GM23248 (cell line): ENCODE results near the gene AKAP17A. TPM values are rescaled to one million over a fixed set of nuclear protein-coding genes. Genes with fewer than 3 reads are reported as not detected.
"Not testable (repeated sequence)": the region's sequence is repeated elsewhere in the genome, so short reads cannot be mapped to it uniquely, and the experiment has no call there.

Experiments
- DNase-seq: peaks from one replicate; pipeline ENCODE4 v3.0.0-alpha.2; 2015
- H2AFZ ChIP-seq: fragments of 200-600 bp; sonication (generic); 2 replicates; pipeline ENCODE4 v1.6.1; 2016; ENCODE audit warnings: antibody characterized with exemption
- H3F3A ChIP-seq: fragments of 200-600 bp; sonication (generic); 2 replicates; pipeline ENCODE4 v1.6.1; 2016; ENCODE audit warnings: mild to moderate bottlenecking, antibody characterized with exemption, mixed run types; ENCODE audit not compliant: insufficient read depth
- H3K27ac ChIP-seq: fragments of 200-600 bp; sonication (generic); 2 replicates; pipeline ENCODE4 v1.5.1; 2016; ENCODE audit warnings: mild to moderate bottlenecking
- H3K27me3 ChIP-seq: fragments of 200-600 bp; sonication (generic); replicated peaks from 2 replicates; pipeline ENCODE4 v1.6.1; 2016; ENCODE audit warnings: mild to moderate bottlenecking; ENCODE audit not compliant: insufficient read depth
- H3K36me3 ChIP-seq: fragments of 200-600 bp; sonication (generic); 2 replicates; pipeline ENCODE4 v1.6.1; 2016; ENCODE audit warnings: low read depth, mild to moderate bottlenecking
- H3K4me1 ChIP-seq: fragments of 200-600 bp; sonication (generic); 2 replicates; pipeline ENCODE4 v1.6.1; 2016; ENCODE audit warnings: mild to moderate bottlenecking; ENCODE audit not compliant: insufficient read depth
- H3K4me2 ChIP-seq: fragments of 200-600 bp; sonication (generic); one replicate; pipeline ENCODE4 v1.6.1; 2016; ENCODE audit warnings: mild to moderate bottlenecking; ENCODE audit not compliant: unreplicated experiment
- H3K4me3 ChIP-seq: fragments of 200-600 bp; sonication (generic); 2 replicates; pipeline ENCODE4 v1.5.1; 2016; ENCODE audit warnings: mild to moderate bottlenecking
- H3K79me2 ChIP-seq: fragments of 200-600 bp; sonication (generic); 2 replicates; pipeline ENCODE4 v1.6.1; 2016; ENCODE audit warnings: mild to moderate bottlenecking; ENCODE audit not compliant: insufficient read depth
- H3K9ac ChIP-seq: fragments of 200-600 bp; sonication (generic); 2 replicates; pipeline ENCODE4 v1.6.1; 2016; ENCODE audit warnings: mild to moderate bottlenecking
- H3K9me2 ChIP-seq: fragments of 200-600 bp; sonication (generic); 2 replicates; pipeline ENCODE4 v1.6.1; 2016; ENCODE audit warnings: mixed run types, mild to moderate bottlenecking, moderate library complexity; ENCODE audit not compliant: insufficient read depth
- H3K9me3 ChIP-seq: fragments of 200-600 bp; sonication (generic); one replicate; pipeline ENCODE4 v1.6.1; 2017; ENCODE audit warnings: low read depth
- H4K20me1 ChIP-seq: fragments of 200-600 bp; sonication (generic); 2 replicates; pipeline ENCODE4 v1.6.0; 2016; ENCODE audit not compliant: insufficient read depth
- EZH2 ChIP-seq: fragments of 200-600 bp; sonication (generic); IDR thresholded peaks from 2 replicates; pipeline ENCODE4 v1.6.1; 2018; ENCODE audit warnings: antibody characterized with exemption, mild to moderate bottlenecking; ENCODE audit not compliant: insufficient read depth, poor library complexity, severe bottlenecking
- EZH2phosphoT487 ChIP-seq: fragments of 200-600 bp; sonication (generic); IDR thresholded peaks from 2 replicates; pipeline ENCODE4 v1.6.1; 2018; ENCODE audit warnings: antibody characterized with exemption, moderate library complexity, mild to moderate bottlenecking, low read depth; ENCODE audit not compliant: insufficient read depth
- WGBS, 2 experiments: methylation state at CpG; one replicate each; pipeline ENCODE4 v1.1.6; 2015 to 2017; ENCODE audit warnings: low lambda C conversion rate in 2 of 2, low coverage in 1 of 2; ENCODE audit errors: missing lambda C conversion rate in 2 of 2; 5-methylcytosine and 5-hydroxymethylcytosine counted together
- in situ Hi-C: fragments of 300-500 bp; cut with MboI; formaldehyde crosslinking; loops from 2 replicates; pipeline ENCODE4 v1.15.0; 2020
- polyA plus RNA-seq: library from polyadenylated mRNA; unstranded; fragments of >200 nt; fragmentation: Nextera tagmentation; extraction: Ambion mirVana; gene quantifications from 2 replicates; pipeline ENCODE4 v1.2.1, GENCODE V29; 2016
- total RNA-seq: library from RNA; depleted of rRNA; stranded (reverse); fragments of >200 nt; shearing (Covaris generic); gene quantifications from 2 replicates; pipeline ENCODE4 v1.2.3, GENCODE V29; 2014

The AKAP17A gene
- total and polyA plus RNA-seq, 2 experiments from 2014 or later = 11.6 to 23.3 TPM

- no peak overlapping the region for H3K27ac ChIP-seq
- H3K4me1 ChIP-seq = no peaks in the 10 kb centered on the region
- 53 to 64% methylated on average over 13 of the region's 13 CpGs for WGBS, 2 experiments
- in situ Hi-C loops = no loop called here
- no peaks in the 10 kb centered on the region for H3K9me3 ChIP-seq
- H3F3A ChIP-seq = no peaks in the 10 kb centered on the region
- H3K4me2 ChIP-seq = no peak overlapping the region
- no peak for DNase-seq
- no peaks in the 10 kb centered on the region for H3K27me3 ChIP-seq
- H3K9me2 ChIP-seq = no peaks in the 10 kb centered on the region
- no peaks in the 10 kb centered on the region for H4K20me1 ChIP-seq
- no peak overlapping the region for H3K9ac ChIP-seq
- no peak overlapping the region for H3K4me3 ChIP-seq
- no peaks in the 10 kb centered on the region for H3K36me3 ChIP-seq
- H2AFZ ChIP-seq = no peak overlapping the region
- TF ChIP-seq EZH2 (no peak), EZH2phosphoT487 (no peak)
- H3K79me2 ChIP-seq = no peaks in the 10 kb centered on the region
These were observed 32.5 kb upstream of the AKAP17A start for GRCh38 chrX:1558761-1559468.

GRCh38 chrX:1561164-1561563 is 30.2 kb upstream of the AKAP17A start:
- no peak for DNase-seq
- H3K9ac ChIP-seq = no peak overlapping the region
- no peaks in the 10 kb centered on the region for H3K4me1 ChIP-seq
- no peaks in the 10 kb centered on the region for H3F3A ChIP-seq
- no peak for TF ChIP-seq EZH2
- no peak for TF ChIP-seq EZH2phosphoT487
- H3K27ac ChIP-seq = no peak overlapping the region
- no peak overlapping the region for H3K4me2 ChIP-seq
- H3K9me3 ChIP-seq = no peaks in the 10 kb centered on the region
- WGBS, 2 experiments = 23 to 91% methylated on average over 1 to 2 of the region's 2 CpGs
- H3K36me3 ChIP-seq = no peaks in the 10 kb centered on the region
- in situ Hi-C loops = no loop called here
- no peak overlapping the region for H2AFZ ChIP-seq
- H3K27me3 ChIP-seq = no peaks in the 10 kb centered on the region
- H3K9me2 ChIP-seq = no peaks in the 10 kb centered on the region
- no peak overlapping the region for H3K4me3 ChIP-seq
- H4K20me1 ChIP-seq = no peaks in the 10 kb centered on the region
- no peaks in the 10 kb centered on the region for H3K79me2 ChIP-seq

GRCh38 chrX:1564077-1564476 is 27.3 kb upstream of the AKAP17A start:
- WGBS, 2 experiments = 54 to 59% methylated on average over 7 of the region's 7 CpGs
- H3K4me3 ChIP-seq, H3K9me3 ChIP-seq, H3K9me2 ChIP-seq, H3K27ac ChIP-seq, in situ Hi-C loops, H3K79me2 ChIP-seq, DNase-seq, H3K4me2 ChIP-seq, H2AFZ ChIP-seq, H3K27me3 ChIP-seq, H3K4me1 ChIP-seq, H4K20me1 ChIP-seq, H3K9ac ChIP-seq, H3K36me3 ChIP-seq, H3F3A ChIP-seq: not testable (repeated sequence)

- DNase-seq = no peak
- no peaks in the 10 kb centered on the region for H3K27me3 ChIP-seq
- WGBS, 2 experiments = 15 to 16% methylated on average over 10 of the region's 10 CpGs
These were observed 26.4 kb upstream of the AKAP17A start for GRCh38 chrX:1564750-1565683.

DNA sequence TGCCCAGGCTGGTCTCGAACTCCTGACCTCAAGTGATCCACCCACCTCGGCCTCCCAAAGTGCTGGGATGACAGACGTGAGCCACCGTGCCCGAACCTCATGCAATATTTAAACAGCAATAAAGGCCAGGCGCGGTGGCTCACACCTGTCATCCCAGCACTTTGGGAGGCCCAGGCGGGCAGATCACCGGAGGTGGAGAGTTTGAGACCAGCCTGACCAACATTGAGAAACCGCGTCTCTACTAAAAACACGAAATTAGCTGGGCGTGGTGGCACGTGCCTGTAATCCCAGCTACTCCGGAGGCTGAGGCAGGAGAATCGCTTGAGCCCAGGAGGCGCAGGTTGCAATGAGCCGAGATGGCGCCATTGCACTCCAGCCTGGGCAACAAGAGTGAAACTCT is 17.2 kb upstream of the AKAP17A start:
- H3K4me3 ChIP-seq, H3K9me3 ChIP-seq, in situ Hi-C loops, DNase-seq, H3K79me2 ChIP-seq, H2AFZ ChIP-seq, H3K36me3 ChIP-seq, H3F3A ChIP-seq, H3K4me2 ChIP-seq, H4K20me1 ChIP-seq, H3K27ac ChIP-seq, H3K9me2 ChIP-seq, H3K9ac ChIP-seq, H3K4me1 ChIP-seq, H3K27me3 ChIP-seq: not testable (repeated sequence)
- 74 to 78% methylated on average over 19 of the region's 19 CpGs for WGBS, 2 experiments

More at GRCh38 chrX:1564750-1565683, 26.4 kb upstream of the AKAP17A start:
- H3K4me2 ChIP-seq = no peak overlapping the region
- in situ Hi-C loops = no loop called here
- no peaks in the 10 kb centered on the region for H3K9me3 ChIP-seq
- H3K79me2 ChIP-seq = no peaks in the 10 kb centered on the region
- H2AFZ ChIP-seq = no peak overlapping the region
- no peaks in the 10 kb centered on the region for H3K36me3 ChIP-seq
- TF ChIP-seq EZH2phosphoT487 (no peak), EZH2 (no peak)
- no peak overlapping the region for H3K4me3 ChIP-seq
- no peaks in the 10 kb centered on the region for H3K4me1 ChIP-seq
- H4K20me1 ChIP-seq = no peaks in the 10 kb centered on the region
- no peak overlapping the region for H3K9ac ChIP-seq
- no peaks in the 10 kb centered on the region for H3F3A ChIP-seq
- no peaks in the 10 kb centered on the region for H3K9me2 ChIP-seq
- no peak overlapping the region for H3K27ac ChIP-seq
